Upper lobe of left lung (tissue), 6 donors: Measurements from ENCODE around the gene ARL2. TPM values are rescaled to one million over a fixed set of nuclear protein-coding genes. Genes with fewer than 3 reads are reported as not detected.
"Not testable (repeated sequence)": the region's sequence is repeated elsewhere in the genome, so short reads cannot be mapped to it uniquely, and the experiment has no call there.

Source experiments
- ATAC-seq, 2 donors: fragments of 200-7000 bp; cut with Tn5 transposase; one replicate each; pipeline ENCODE4 v1.9.1; 2022; ENCODE audit warnings: mild to moderate bottlenecking in 2 of 2, moderate library complexity in 2 of 2; ENCODE audit not compliant: low FRiP score in 2 of 2
- DNase-seq, 2 donors: peaks; one replicate each; pipeline ENCODE4 v3.0.0-alpha.2; 2019 to 2020
- H3K27ac ChIP-seq, 4 donors: fragments of 200-600 bp; sonication (generic); one replicate each; pipeline ENCODE4 v1.5.1; 2016 to 2019
- H3K27me3 ChIP-seq, 4 donors: fragments of 200-600 bp; sonication (generic); one replicate each; pipeline ENCODE4 v1.5.1; 2017 to 2019
- H3K36me3 ChIP-seq, 4 donors: fragments of 200-600 bp; sonication (generic); one replicate each; pipeline ENCODE4 v1.5.1; 2016 to 2019
- H3K4me1 ChIP-seq, 4 donors: fragments of 200-600 bp; sonication (generic); one replicate each; pipeline ENCODE4 v1.5.1; 2018 to 2019
- H3K4me3 ChIP-seq, 4 donors: fragments of 200-600 bp; sonication (generic); one replicate each; pipeline ENCODE4 v1.5.1; 2017 to 2019; ENCODE audit warnings: mild to moderate bottlenecking in 2 of 4, moderate library complexity in 1 of 4
- H3K9me3 ChIP-seq, 4 donors: fragments of 200-600 bp; sonication (generic); one replicate each; pipeline ENCODE4 v1.5.1; 2018 to 2019
- EP300 ChIP-seq, 4 donors: sonication (generic); formaldehyde crosslinking; IDR thresholded peaks; one replicate each; pipeline ENCODE4 v1.5.1; 2017; ENCODE audit warnings: antibody characterized with exemption in 4 of 4, control low read depth in 2 of 4
- POLR2A ChIP-seq, 4 donors: fragments of 450-650 bp; IDR thresholded peaks; one replicate each; pipeline ENCODE4 v1.5.1; 2016 to 2017; ENCODE audit warnings: antibody characterized with exemption in 4 of 4, mild to moderate bottlenecking in 2 of 4
- POLR2AphosphoS5 ChIP-seq, 2 donors: sonication (generic); formaldehyde crosslinking; IDR thresholded peaks; one replicate each; pipeline ENCODE4 v1.5.1; 2017; ENCODE audit warnings: antibody characterized with exemption in 2 of 2
- WGBS, 2 donors: methylation state at CpG; one replicate each; pipeline ENCODE4 v1.1.5; 2017 to 2018; 5-methylcytosine and 5-hydroxymethylcytosine counted together
- total RNA-seq, 6 donors: library from RNA; depleted of rRNA in 4 of 6; stranded (reverse); fragments of >200 nt in 4 of 6; gene quantifications; one replicate each; pipeline versions ENCODE4 v1.1.0 to v1.2.1, GENCODE V29; 2016 to 2021
- TF ChIP-seq, protein P1 (sequence below), 6 experiments: fragments of 450-650 bp in 4 of 6; fragments of 200-600 bp in 2 of 6; sonication (generic) in 2 of 6; IDR thresholded peaks; one replicate each; pipeline ENCODE4 v1.5.1; 2016 to 2019; ENCODE audit warnings: antibody characterized with exemption in 6 of 6
- donor health status: DM: no; HTN: no; CAD: no; lungs with moderate emphysema.
- donor health status: DM: no; HTN: yes; CAD: no; lungs with severe emphysema.

ARL2 gene
- total RNA-seq, 6 donors from 2014 or later: 41.9 to 113 (median 81.2) TPM

DNA sequence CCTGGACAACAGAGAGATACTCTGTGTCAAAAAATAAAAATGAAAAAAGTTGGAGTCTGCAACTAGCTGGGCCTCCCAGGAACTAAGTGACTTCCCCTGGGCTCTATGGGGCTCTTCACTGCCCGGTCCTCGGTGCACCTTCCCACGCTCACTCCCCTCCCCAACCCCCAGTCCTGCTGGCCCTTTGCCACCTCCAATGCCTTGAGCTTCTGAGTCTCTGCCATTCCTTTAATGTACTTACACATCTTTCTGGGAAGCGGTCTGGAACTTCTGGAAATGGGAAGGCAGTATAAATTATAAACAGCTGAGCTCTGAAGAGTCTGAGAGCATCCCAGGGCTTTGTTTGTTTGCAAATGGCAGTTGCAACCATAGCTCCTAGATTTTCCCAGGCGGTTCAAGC, 11.3 kb upstream of the ARL2 start:
- no peak overlapping the region for H3K4me3 ChIP-seq
- WGBS, 2 donors: 76 to 79% methylated on average over 5 of the region's 5 CpGs

DNA sequence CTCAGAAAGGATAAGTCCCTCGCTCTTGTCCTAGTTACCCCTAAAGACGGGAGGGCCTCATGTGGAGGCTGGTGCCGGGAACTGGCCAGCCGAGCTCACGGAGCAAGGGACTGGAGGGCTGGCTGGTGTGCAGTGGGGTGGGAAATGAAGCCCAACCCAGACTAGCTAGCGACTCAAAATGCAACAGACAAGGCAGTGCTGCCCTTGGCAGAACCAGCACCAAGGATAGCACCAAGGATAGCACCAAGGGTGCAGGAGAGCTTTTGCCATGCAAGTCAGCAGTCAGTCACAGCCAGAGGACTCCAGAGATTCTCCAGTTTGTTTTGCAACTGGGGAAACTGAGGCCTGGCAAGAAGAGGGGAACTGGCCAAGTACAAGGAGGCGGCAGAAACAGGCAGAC, 10.7 kb upstream of the ARL2 start:
- H3K4me1 ChIP-seq: no peaks in the 10 kb centered on the region
- no peaks in the 10 kb centered on the region for H3K36me3 ChIP-seq
- H3K27ac ChIP-seq: no peak overlapping the region
- ATAC-seq (no peak), DNase-seq (no peak)
- no peaks in the 10 kb centered on the region for H3K27me3 ChIP-seq
- TF ChIP-seq POLR2AphosphoS5 (IDR thresholded peaks at IDR 0.05) (no peak), POLR2A (IDR thresholded peaks at IDR 0.05) (no peak)
- TF ChIP-seq, protein P1, sequence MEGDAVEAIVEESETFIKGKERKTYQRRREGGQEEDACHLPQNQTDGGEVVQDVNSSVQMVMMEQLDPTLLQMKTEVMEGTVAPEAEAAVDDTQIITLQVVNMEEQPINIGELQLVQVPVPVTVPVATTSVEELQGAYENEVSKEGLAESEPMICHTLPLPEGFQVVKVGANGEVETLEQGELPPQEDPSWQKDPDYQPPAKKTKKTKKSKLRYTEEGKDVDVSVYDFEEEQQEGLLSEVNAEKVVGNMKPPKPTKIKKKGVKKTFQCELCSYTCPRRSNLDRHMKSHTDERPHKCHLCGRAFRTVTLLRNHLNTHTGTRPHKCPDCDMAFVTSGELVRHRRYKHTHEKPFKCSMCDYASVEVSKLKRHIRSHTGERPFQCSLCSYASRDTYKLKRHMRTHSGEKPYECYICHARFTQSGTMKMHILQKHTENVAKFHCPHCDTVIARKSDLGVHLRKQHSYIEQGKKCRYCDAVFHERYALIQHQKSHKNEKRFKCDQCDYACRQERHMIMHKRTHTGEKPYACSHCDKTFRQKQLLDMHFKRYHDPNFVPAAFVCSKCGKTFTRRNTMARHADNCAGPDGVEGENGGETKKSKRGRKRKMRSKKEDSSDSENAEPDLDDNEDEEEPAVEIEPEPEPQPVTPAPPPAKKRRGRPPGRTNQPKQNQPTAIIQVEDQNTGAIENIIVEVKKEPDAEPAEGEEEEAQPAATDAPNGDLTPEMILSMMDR (IDR thresholded peaks at IDR 0.05): no peak
- no peaks in the 10 kb centered on the region for H3K9me3 ChIP-seq
- H3K4me3 ChIP-seq: no peak overlapping the region
- WGBS, 2 donors: 83 to 90% methylated on average over 7 of the region's 7 CpGs

More for the DNA sequence above, 11.3 kb upstream of the ARL2 start:
- DNase-seq (no peak), ATAC-seq (no peak)
- H3K27me3 ChIP-seq: no peaks in the 10 kb centered on the region
- H3K27ac ChIP-seq: no peak overlapping the region
- no peaks in the 10 kb centered on the region for H3K9me3 ChIP-seq
- H3K4me1 ChIP-seq: no peaks in the 10 kb centered on the region
- TF ChIP-seq POLR2A (IDR thresholded peaks at IDR 0.05) (no peak), POLR2AphosphoS5 (IDR thresholded peaks at IDR 0.05) (no peak), EP300 (IDR thresholded peaks at IDR 0.05) (no peak)
- TF ChIP-seq, protein P1 (IDR thresholded peaks at IDR 0.05): no peak
- no peaks in the 10 kb centered on the region for H3K36me3 ChIP-seq

DNA sequence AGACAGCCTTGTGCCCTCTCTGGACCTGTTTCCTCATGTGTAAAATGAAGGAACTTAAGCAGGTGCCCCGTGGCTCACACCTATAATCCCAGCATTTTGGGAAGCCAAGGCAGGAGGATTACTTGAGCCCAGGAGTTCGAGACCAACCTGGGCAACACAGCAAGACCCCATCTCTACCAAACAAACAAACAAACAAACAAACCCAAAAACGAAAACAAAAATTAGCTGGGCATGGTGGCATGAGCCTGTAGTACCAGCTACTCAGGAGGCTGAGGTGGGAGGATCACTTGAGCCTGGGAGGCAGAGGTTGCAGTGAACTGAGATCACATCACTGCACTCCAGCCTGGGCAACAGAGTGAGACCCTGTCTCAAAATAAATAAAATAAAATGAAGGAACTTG, 10.0 kb upstream of the ARL2 start:
- 68 to 72% methylated on average over 3 of the region's 3 CpGs for WGBS, 2 donors
- not testable (repeated sequence) for ATAC-seq, H3K36me3 ChIP-seq, H3K4me3 ChIP-seq, H3K9me3 ChIP-seq, H3K27me3 ChIP-seq, H3K27ac ChIP-seq, H3K4me1 ChIP-seq, DNase-seq

DNA sequence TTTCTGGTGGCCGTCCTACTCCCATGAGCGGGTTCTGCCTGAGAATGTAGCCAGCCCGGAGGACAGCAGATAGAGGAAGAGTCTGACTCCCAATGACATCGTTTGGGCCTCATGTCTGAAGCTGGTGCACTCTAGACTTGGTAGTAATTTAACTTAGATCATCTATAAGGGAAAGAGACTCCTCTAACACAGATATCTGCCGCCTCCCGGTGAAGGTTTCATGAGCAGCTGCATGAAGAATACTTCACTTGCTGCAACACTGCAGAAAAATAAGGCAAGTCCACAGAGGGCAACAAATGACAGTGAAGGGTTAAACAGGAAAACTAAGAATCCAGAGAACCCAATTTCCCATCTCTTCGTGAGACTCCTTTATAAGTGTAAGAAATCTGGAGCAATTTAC, 5.9 kb upstream of the ARL2 start:
- WGBS, 2 donors: 73 to 77% methylated on average over 4 to 7 of the region's 7 CpGs
- Histone ChIP-seq H3K4me1 (peaks cover 3 to 9% (median 4%) of the 10 kb centered on the region in 4 donors), H3K27me3 (no peaks in the 10 kb centered on the region), H3K4me3 (no peak overlapping the region), H3K9me3 (no peaks in the 10 kb centered on the region), H3K27ac (no peak overlapping the region), H3K36me3 (no peaks in the 10 kb centered on the region)
- ATAC-seq: no peak
- no peak for TF ChIP-seq POLR2AphosphoS5 (IDR thresholded peaks at IDR 0.05)
- TF ChIP-seq, protein P1 (IDR thresholded peaks at IDR 0.05): no peak
- no peak for TF ChIP-seq EP300 (IDR thresholded peaks at IDR 0.05)
- TF ChIP-seq POLR2A (IDR thresholded peaks at IDR 0.05): no peak
- DNase-seq: no peak

DNA sequence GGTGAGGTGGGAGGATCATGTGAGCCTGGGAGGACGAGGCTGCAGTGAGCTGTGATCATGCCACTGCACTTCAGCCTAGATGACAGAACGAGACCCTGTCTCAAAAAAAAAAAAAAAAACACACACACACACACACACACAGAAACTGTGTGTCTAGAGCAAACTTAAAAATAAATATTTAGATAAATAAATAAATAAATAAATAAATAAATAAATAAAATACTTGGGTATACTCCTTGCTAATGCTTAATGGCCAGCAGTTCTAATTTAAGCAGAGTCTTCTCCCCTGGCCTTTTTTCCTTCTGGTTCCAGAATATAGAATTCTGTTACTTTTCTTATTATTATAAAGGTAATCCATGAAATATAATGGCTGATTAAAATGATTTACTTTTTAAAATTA, 5.1 kb upstream of the ARL2 start:
- no peak overlapping the region for H3K4me3 ChIP-seq
- no peaks in the 10 kb centered on the region for H3K36me3 ChIP-seq
- no peak for ATAC-seq
- no peak for DNase-seq
- H3K27ac ChIP-seq: no peak overlapping the region
- H3K9me3 ChIP-seq: no peaks in the 10 kb centered on the region
- H3K27me3 ChIP-seq: no peaks in the 10 kb centered on the region
- TF ChIP-seq POLR2A (IDR thresholded peaks at IDR 0.05) (no peak), POLR2AphosphoS5 (IDR thresholded peaks at IDR 0.05) (no peak), EP300 (IDR thresholded peaks at IDR 0.05) (no peak)
- TF ChIP-seq, protein P1 (IDR thresholded peaks at IDR 0.05): no peak
- H3K4me1 ChIP-seq: peaks cover 6 to 14% (median 10%) of the 10 kb centered on the region in 4 donors
- 83 to 85% methylated on average over 2 of the region's 2 CpGs for WGBS, 2 donors
